DMS153 treated with DMSO at 0.1 percent for 48 hours (cell line): ENCODE data around the gene PDE4D.
"Not testable (repeated sequence)": the region's sequence is repeated elsewhere in the genome, so short reads cannot be mapped to it uniquely, and the experiment has no call there.

ENCODE experiments used
- DNase-seq: peaks from one replicate; lab custom pipeline; 2025; ENCODE audit not compliant: unreplicated experiment; lab: John Stamatoyannopoulos, UW

The PDE4D gene

GRCh38 chr5:58968350-58968749 is 925.2 kb downstream of the PDE4D start:
- DNase-seq = no peak

GRCh38 chr5:58967597-58968281 is 925.8 kb downstream of the PDE4D start:
- no peak for DNase-seq

GRCh38 chr5:58965677-58966414 is 927.7 kb downstream of the PDE4D start:
- DNase-seq = no peak

- no peak for DNase-seq
These were observed 929.7 kb downstream of the PDE4D start for GRCh38 chr5:58963821-58964220.

- DNase-seq = no peak
These were observed 930.2 kb downstream of the PDE4D start for GRCh38 chr5:58963361-58963760.

GRCh38 chr5:58961631-58962280 is 931.8 kb downstream of the PDE4D start:
- no peak for DNase-seq

GRCh38 chr5:58958701-58959100 is 934.8 kb downstream of the PDE4D start:
- no peak for DNase-seq

- DNase-seq = not testable (repeated sequence)
These were observed 940.3 kb downstream of the PDE4D start for GRCh38 chr5:58953218-58953617.

- no peak for DNase-seq
These were observed 943.3 kb downstream of the PDE4D start for GRCh38 chr5:58950224-58950623.

- no peak for DNase-seq
These were observed 947.3 kb downstream of the PDE4D start for GRCh38 chr5:58946230-58946629.

- no peak for DNase-seq
These were observed 949.3 kb downstream of the PDE4D start for GRCh38 chr5:58944221-58944620.

GRCh38 chr5:58940446-58940845 is 953.1 kb downstream of the PDE4D start:
- no peak for DNase-seq

GRCh38 chr5:58939664-58940063 is 953.9 kb downstream of the PDE4D start:
- no peak for DNase-seq

GRCh38 chr5:58938563-58939424 is 954.7 kb downstream of the PDE4D start:
- no peak for DNase-seq

GRCh38 chr5:58937031-58937681 is 956.4 kb downstream of the PDE4D start:
- DNase-seq = no peak

GRCh38 chr5:58934629-58935097 is 958.9 kb downstream of the PDE4D start:
- no peak for DNase-seq

- no peak for DNase-seq
These were observed 959.5 kb downstream of the PDE4D start for GRCh38 chr5:58933891-58934628.

- DNase-seq = no peak
These were observed 961.4 kb downstream of the PDE4D start for GRCh38 chr5:58932057-58932612.

GRCh38 chr5:58930520-58930919 is 963.0 kb downstream of the PDE4D start:
- DNase-seq = no peak

- no peak for DNase-seq
These were observed 963.8 kb downstream of the PDE4D start for GRCh38 chr5:58929726-58930125.
